ENCODE measurements around the gene CNTN6. TPM values are rescaled to one million over a fixed set of nuclear protein-coding genes. Genes with fewer than 3 reads are reported as not detected.

The CNTN6 gene
- not detected in 2 replicates for total RNA-seq
- 0.02 TPM for total RNA-seq (2013)
- polyA plus RNA-seq = not detected in 2 replicates
- polyA minus RNA-seq = not detected in 2 replicates

- Mint-ChIP-seq H3K27me3 (no peaks in the 10 kb centered on the region), H3K9me3 (ENCODE audit: insufficient read depth) (no peaks in the 10 kb centered on the region), H3K4me1 (no peaks in the 10 kb centered on the region), H3K27ac (no peak within 1 kb of the TSS), H3K4me3 (no peak within 1 kb of the TSS)
- Histone ChIP-seq H3K9ac (ENCODE audit: low read length) (no peak within 1 kb of the TSS), H3K36me3 (replicated peaks in 1 of 2; ENCODE audit: control extremely low read depth in 1 of 2, control insufficient read depth in 1 of 2, extremely low read depth in 1 of 2, insufficient read depth in 2 of 2, low read length in 1 of 2) (no peaks in the 10 kb centered on the region), H3K79me2 (ENCODE audit: control insufficient read depth, insufficient read depth, low read length) (no peaks in the 10 kb centered on the region), H3K4me3 (ENCODE audit: control extremely low read depth in 1 of 5, extremely low read depth in 1 of 5, insufficient read depth in 1 of 5, low read depth in 2 of 5, low read length in 4 of 5) (no peak within 1 kb of the TSS), H3K4me2 (replicated peaks; ENCODE audit: low read depth, low read length, poor library complexity, severe bottlenecking) (no peak within 1 kb of the TSS), H3K4me1 (ENCODE audit: control insufficient read depth in 2 of 2, insufficient read depth in 2 of 2, low read length in 2 of 2) (no peaks in the 10 kb centered on the region), H2AFZ (ENCODE audit: insufficient read depth, low read depth, low read length, poor library complexity, severe bottlenecking) (no peak within 1 kb of the TSS), H3K9me3 (ENCODE audit: control extremely low read depth in 1 of 3, control insufficient read depth in 2 of 3, insufficient read depth in 1 of 3, low read length in 2 of 3) (peaks cover 0 to 4% (median 0%) of the 10 kb centered on the region in 3 donors), H3K27ac (ENCODE audit: low read length in 2 of 2) (no peak within 1 kb of the TSS), H3K27me3 (replicated peaks in 1 of 4; ENCODE audit: control extremely low read depth in 1 of 4, control insufficient read depth in 3 of 4, insufficient read depth in 4 of 4, low read length in 3 of 4) (no peaks in the 10 kb centered on the region), H4K20me1 (ENCODE audit: control insufficient read depth, insufficient read depth, low read length, poor library complexity, severe bottlenecking) (no peaks in the 10 kb centered on the region)
- no peak for ATAC-seq (ENCODE audit: low read depth)
- ChIA-PET CTCF (no interaction called here), POLR2A (no interaction called here)
- TF ChIP-seq EZH2 (IDR thresholded peaks at IDR 0.05; ENCODE audit: borderline replicate concordance, insufficient read depth, low read depth, low read length, poor library complexity, severe bottlenecking) = no peak
- TF ChIP-seq, protein P1, sequence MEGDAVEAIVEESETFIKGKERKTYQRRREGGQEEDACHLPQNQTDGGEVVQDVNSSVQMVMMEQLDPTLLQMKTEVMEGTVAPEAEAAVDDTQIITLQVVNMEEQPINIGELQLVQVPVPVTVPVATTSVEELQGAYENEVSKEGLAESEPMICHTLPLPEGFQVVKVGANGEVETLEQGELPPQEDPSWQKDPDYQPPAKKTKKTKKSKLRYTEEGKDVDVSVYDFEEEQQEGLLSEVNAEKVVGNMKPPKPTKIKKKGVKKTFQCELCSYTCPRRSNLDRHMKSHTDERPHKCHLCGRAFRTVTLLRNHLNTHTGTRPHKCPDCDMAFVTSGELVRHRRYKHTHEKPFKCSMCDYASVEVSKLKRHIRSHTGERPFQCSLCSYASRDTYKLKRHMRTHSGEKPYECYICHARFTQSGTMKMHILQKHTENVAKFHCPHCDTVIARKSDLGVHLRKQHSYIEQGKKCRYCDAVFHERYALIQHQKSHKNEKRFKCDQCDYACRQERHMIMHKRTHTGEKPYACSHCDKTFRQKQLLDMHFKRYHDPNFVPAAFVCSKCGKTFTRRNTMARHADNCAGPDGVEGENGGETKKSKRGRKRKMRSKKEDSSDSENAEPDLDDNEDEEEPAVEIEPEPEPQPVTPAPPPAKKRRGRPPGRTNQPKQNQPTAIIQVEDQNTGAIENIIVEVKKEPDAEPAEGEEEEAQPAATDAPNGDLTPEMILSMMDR (IDR thresholded peaks at IDR 0.05) = no peak
- 90% methylated on average over 7 of the region's 7 CpGs for WGBS (ENCODE audit: insufficient coverage)
- intact Hi-C loops (cut with micrococcal nuclease) = no loop called here
- no peak for DNase-seq
These were observed at the start of gene CNTN6 for GRCh38 chr3:1092771-1093170. CNTN6 (plus strand) TSS chr3:1093024; CDS start chr3:1148009, 54,985 bp downstream.

DNA sequence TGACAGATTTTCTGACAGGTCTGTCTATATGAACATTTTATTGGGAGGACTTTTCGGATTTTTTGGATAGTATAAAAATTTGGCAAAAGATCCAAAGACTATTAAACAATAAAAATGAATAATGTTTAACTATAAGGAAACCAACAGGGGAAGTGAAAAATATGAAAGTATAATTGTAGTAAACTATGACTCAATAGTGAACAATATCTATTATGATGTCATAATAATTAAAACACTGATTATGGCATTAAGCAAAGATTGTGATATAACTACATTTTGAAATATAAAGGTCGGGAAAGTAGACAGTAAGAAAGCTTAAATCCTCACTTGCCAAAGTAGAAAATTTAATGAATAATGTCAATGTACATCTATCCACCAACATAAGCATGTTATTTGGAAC, 44.3 kb upstream of the CNTN6 start:
- no peaks in the 10 kb centered on the region for H4K20me1 ChIP-seq (ENCODE audit: control insufficient read depth, insufficient read depth, low read length, poor library complexity, severe bottlenecking)
- no peak overlapping the region for H3K27ac ChIP-seq (ENCODE audit: low read length in 2 of 2)
- no CpG with 5 or more reads among the region's 2 CpGs for WGBS (ENCODE audit: insufficient coverage)
- no peak overlapping the region for H3K4me3 ChIP-seq (ENCODE audit: control extremely low read depth in 1 of 5, extremely low read depth in 1 of 5, insufficient read depth in 1 of 5, low read depth in 2 of 5, low read length in 4 of 5)
- ChIA-PET CTCF (no interaction called here), POLR2A (no interaction called here)
- Mint-ChIP-seq H3K4me3 (no peak overlapping the region), H3K27me3 (no peaks in the 10 kb centered on the region), H3K4me1 (no peaks in the 10 kb centered on the region), H3K27ac (no peak overlapping the region), H3K9me3 (ENCODE audit: insufficient read depth) (no peaks in the 10 kb centered on the region)
- DNase-seq (no peak), ATAC-seq (ENCODE audit: low read depth) (no peak)
- intact Hi-C loops (cut with micrococcal nuclease) = no loop called here
- H3K79me2 ChIP-seq (ENCODE audit: control insufficient read depth, insufficient read depth, low read length) = no peaks in the 10 kb centered on the region
- no peaks in the 10 kb centered on the region for H3K36me3 ChIP-seq (replicated peaks in 1 of 2; ENCODE audit: control extremely low read depth in 1 of 2, control insufficient read depth in 1 of 2, extremely low read depth in 1 of 2, insufficient read depth in 2 of 2, low read length in 1 of 2)
- TF ChIP-seq, protein P1 (IDR thresholded peaks at IDR 0.05) = no peak
- no peak for TF ChIP-seq EZH2 (IDR thresholded peaks at IDR 0.05; ENCODE audit: borderline replicate concordance, insufficient read depth, low read depth, low read length, poor library complexity, severe bottlenecking)
- no peak overlapping the region for H3K4me2 ChIP-seq (replicated peaks; ENCODE audit: low read depth, low read length, poor library complexity, severe bottlenecking)
- no peaks in the 10 kb centered on the region for H3K27me3 ChIP-seq (replicated peaks in 1 of 4; ENCODE audit: control extremely low read depth in 1 of 4, control insufficient read depth in 3 of 4, insufficient read depth in 4 of 4, low read length in 3 of 4)
- peaks cover 0 to 8% (median 0%) of the 10 kb centered on the region in 3 donors for H3K9me3 ChIP-seq (ENCODE audit: control extremely low read depth in 1 of 3, control insufficient read depth in 2 of 3, insufficient read depth in 1 of 3, low read length in 2 of 3)
- H2AFZ ChIP-seq (ENCODE audit: insufficient read depth, low read depth, low read length, poor library complexity, severe bottlenecking) = no peak overlapping the region
- H3K4me1 ChIP-seq (ENCODE audit: control insufficient read depth in 2 of 2, insufficient read depth in 2 of 2, low read length in 2 of 2) = no peaks in the 10 kb centered on the region
- H3K9ac ChIP-seq (ENCODE audit: low read length) = no peak overlapping the region
